HCT116 (cell line): Measurements from ENCODE around the gene ZBTB24. TPM values are rescaled to one million over a fixed set of nuclear protein-coding genes. Genes with fewer than 3 reads are reported as not detected.

Experiments
- ATAC-seq: fragments of 200-7000 bp; cut with Tn5 transposase; 2 replicates; pipeline ENCODE4 v1.9.1; 2020; ENCODE audit warnings: mild to moderate bottlenecking, moderate library complexity
- BruUV-seq: library from RNA; stranded (reverse); fragments of 400-500 nt; replicated peaks from 2 replicates; lab custom pipeline; 2021; lab: Mats Ljungman, UMichigan
- CTCF ChIA-PET: fragments of 300-600 bp; sonication (Branson Sonifier 250); formaldehyde crosslinking; loops from one replicate; lab custom pipeline; 2021; ENCODE audit warnings: antibody characterized with exemption; lab: Charles Lee
- POLR2A ChIA-PET: fragments of 300-600, 350-600 bp; sonication (Branson Sonifier 250); formaldehyde crosslinking; loops from one replicate; lab custom pipeline; 2021; ENCODE audit warnings: antibody characterized with exemption; lab: Charles Lee
- RAD21 ChIA-PET, 2 experiments: fragments of 300-600 bp; sonication (Branson Sonifier 250); formaldehyde crosslinking; loops; one replicate each; lab custom pipeline; 2023; ENCODE audit warnings: low total read pairs in 2 of 2; ENCODE audit not compliant: uncharacterized antibody in 2 of 2, unreplicated experiment in 2 of 2, low non-redundant PET in 1 of 2; lab: Charles Lee
- DNase-seq: peaks from one replicate; pipeline ENCODE4 v3.0.0-alpha.2; 2010; ENCODE audit warnings: low read depth, low spot score
- H2AFZ ChIP-seq: fragments of 200-600 bp; shearing (Covaris generic), sonication (generic); 2 replicates; pipeline ENCODE4 v1.6.1; 2017; ENCODE audit warnings: low read depth, mixed run types, mixed read lengths, antibody characterized with exemption, low read length; ENCODE audit not compliant: poor library complexity, severe bottlenecking
- H3K27ac ChIP-seq: 2 replicates; pipeline ENCODE4 v1.5.1; 2012; ENCODE audit warnings: low read depth, low read length
- H3K27me3 ChIP-seq: fragments of 200-600 bp; sonication (generic); 2 replicates; pipeline ENCODE4 v1.6.1; 2016; ENCODE audit warnings: mixed run types, low read length, mixed read lengths; ENCODE audit not compliant: insufficient read depth
- H3K36me3 ChIP-seq, 2 experiments: fragments of 200-500 bp in 1 of 2; fragments of 200-600 bp in 1 of 2; sonication (Bioruptor generic) in 1 of 2; sonication (generic) in 1 of 2; 2 replicates each; pipeline versions ENCODE4 v1.5.1 to v1.6.1; 2014 to 2016; ENCODE audit warnings: low read length in 2 of 2, inconsistent platforms in 1 of 2, mixed read lengths in 1 of 2, mixed run types in 1 of 2; ENCODE audit not compliant: insufficient read depth in 2 of 2, control insufficient read depth in 1 of 2
- H3K4me1 ChIP-seq, 2 experiments: fragments of 200-600 bp in 1 of 2; sonication (generic) in 1 of 2; 2 replicates each; pipeline versions ENCODE4 v1.5.1 to v1.6.1; 2012 to 2017; ENCODE audit warnings: low read length in 2 of 2, inconsistent platforms in 1 of 2, mild to moderate bottlenecking in 1 of 2, mixed read lengths in 1 of 2, mixed run types in 1 of 2, moderate library complexity in 1 of 2; ENCODE audit not compliant: insufficient read depth in 2 of 2, control insufficient read depth in 1 of 2
- H3K4me2 ChIP-seq: fragments of 200-600 bp; sonication (generic); 2 replicates; pipeline ENCODE4 v1.6.1; 2017; ENCODE audit warnings: mixed run types, low read length, mixed read lengths
- H3K4me3 ChIP-seq, 2 experiments: fragments of 200-600 bp in 1 of 2; sonication (generic) in 1 of 2; replicated peaks in 1 of 2; 2 replicates each; pipeline ENCODE4 v1.5.1; 2011 to 2016; ENCODE audit warnings: low read length in 2 of 2, control low read depth in 1 of 2, low read depth in 1 of 2, mild to moderate bottlenecking in 1 of 2, mixed read lengths in 1 of 2, mixed run types in 1 of 2
- H3K79me2 ChIP-seq: fragments of 200-600 bp; sonication (generic); 2 replicates; pipeline ENCODE4 v1.6.1; 2017; ENCODE audit warnings: mild to moderate bottlenecking, mixed run types, low read length, moderate library complexity, mixed read lengths; ENCODE audit not compliant: insufficient read depth
- H3K9ac ChIP-seq: fragments of 200-600 bp; sonication (generic); 2 replicates; pipeline ENCODE4 v1.6.1; 2016; ENCODE audit warnings: low read length, mixed read lengths
- H3K9me2 ChIP-seq: fragments of 200-600 bp; sonication (generic), shearing (Covaris generic); 2 replicates; pipeline ENCODE4 v1.6.1; 2017; ENCODE audit warnings: mixed run types, mild to moderate bottlenecking, moderate library complexity; ENCODE audit not compliant: insufficient read depth
- H3K9me3 ChIP-seq, 2 experiments: fragments of 200-500 bp in 1 of 2; fragments of 200-600 bp in 1 of 2; sonication (Bioruptor generic) in 1 of 2; sonication (generic) in 1 of 2; 2 replicates each; pipeline ENCODE4 v1.6.1; 2014 to 2017; ENCODE audit warnings: low read length in 2 of 2, mixed read lengths in 2 of 2, inconsistent platforms in 1 of 2, low read depth in 1 of 2, mild to moderate bottlenecking in 1 of 2, mixed run types in 1 of 2, moderate library complexity in 1 of 2; ENCODE audit not compliant: control insufficient read depth in 1 of 2, insufficient read depth in 1 of 2
- H4K20me1 ChIP-seq: fragments of 200-600 bp; sonication (generic), shearing (Covaris generic); 2 replicates; pipeline ENCODE4 v1.6.1; 2017; ENCODE audit warnings: mixed run types, mild to moderate bottlenecking, moderate library complexity; ENCODE audit not compliant: insufficient read depth
- CBX3 ChIP-seq: IDR thresholded peaks from 2 replicates; pipeline ENCODE4 v1.6.1; 2012; ENCODE audit warnings: low read depth
- EGR1 ChIP-seq: IDR thresholded peaks from 2 replicates; pipeline ENCODE4 v1.6.1; 2012; ENCODE audit warnings: low read depth
- EZH2 ChIP-seq: fragments of 200-600 bp; sonication (generic); IDR thresholded peaks from 2 replicates; pipeline ENCODE4 v1.6.1; 2017; ENCODE audit warnings: antibody characterized with exemption, mixed run types
- FOSL1 ChIP-seq: IDR thresholded peaks from 2 replicates; pipeline ENCODE4 v1.6.1; 2012; ENCODE audit warnings: low read depth
- RAD21 ChIP-seq: IDR thresholded peaks from 2 replicates; pipeline ENCODE4 v1.6.1; 2012; ENCODE audit warnings: low read depth, mild to moderate bottlenecking
- SIN3A ChIP-seq: IDR thresholded peaks from 2 replicates; pipeline ENCODE4 v1.6.1; 2012; ENCODE audit warnings: low read depth
- SRF ChIP-seq: IDR thresholded peaks from 2 replicates; pipeline ENCODE4 v1.6.1; 2012; ENCODE audit warnings: low read depth
- TCF7L2 ChIP-seq: IDR thresholded peaks from 2 replicates; pipeline ENCODE4 v1.7.0; 2011; ENCODE audit warnings: borderline replicate concordance, inconsistent platforms; ENCODE audit not compliant: insufficient read depth, insufficient read length; ENCODE audit errors: extremely low read depth
- YY1 ChIP-seq: IDR thresholded peaks from 2 replicates; pipeline ENCODE4 v1.6.1; 2011; ENCODE audit warnings: low read length, low read depth, moderate library complexity, mild to moderate bottlenecking; ENCODE audit not compliant: insufficient replicate concordance; ENCODE audit errors: extremely low read depth
- ZFX ChIP-seq: fragments of 450-650 bp; IDR thresholded peaks from 2 replicates; pipeline ENCODE4 v1.6.1; 2017
- ZNF274 ChIP-seq: fragments of 200-500 bp; sonication (Bioruptor generic); IDR thresholded peaks from 2 replicates; pipeline ENCODE4 v1.6.1; 2014; ENCODE audit warnings: mild to moderate bottlenecking, low read depth, low read length, inconsistent platforms
- intact Hi-C: fragments of 100-400 bp; cut with micrococcal nuclease; formaldehyde crosslinking; loops from 2 replicates; pipeline ENCODE4 v1.10.0; 2022
- total RNA-seq: library from RNA; stranded (reverse); gene quantifications from one replicate; pipeline ENCODE4 v1.2.1, GENCODE V29; 2021; ENCODE audit not compliant: unreplicated experiment

ZBTB24 gene
- total RNA-seq, 1 experiment from 2014 or later: 11.3 TPM

- no peak overlapping the region for H3K27ac ChIP-seq
- no peaks in the 10 kb centered on the region; the same call in 1 of the 2 replicates for H3K9me2 ChIP-seq
- ChIA-PET POLR2A (interaction anchor here (0.7 kb wide), 1 partner anchor 529 kb away, joined by 3 read pairs; no protein-coding TSS in a partner anchor), RAD21 (no interaction called here), CTCF (no interaction called here)
- TF ChIP-seq CBX3 (0 out of 2 replicates have a peak, but pooled peaks have one; percentile 30), FOSL1 (no peak)
- DNase-seq: no peak
- no peak overlapping the region for H3K4me2 ChIP-seq
- no peaks in the 10 kb centered on the region for H3K9me3 ChIP-seq
- no peak overlapping the region for H2AFZ ChIP-seq
- no peak overlapping the region for H3K4me3 ChIP-seq
- no peak for ATAC-seq
- H3K4me1 ChIP-seq: peaks cover 0 to 3% of the 10 kb centered on the region in 2 experiments; a peak in 1 of 4 replicates
- intact Hi-C loops: no loop called here
- no peaks in the 10 kb centered on the region for H3K27me3 ChIP-seq
- no peaks in the 10 kb centered on the region for H3K79me2 ChIP-seq
- no peak overlapping the region for H3K9ac ChIP-seq
- no peaks in the 10 kb centered on the region for H4K20me1 ChIP-seq
- BruUV-seq: no TSS peak
- H3K36me3 ChIP-seq: no peaks in the 10 kb centered on the region
Observed at GRCh38 chr6:109510358-109510757, 27.3 kb upstream of the ZBTB24 start.

GRCh38 chr6:109508166-109508860, 25.3 kb upstream of the ZBTB24 start:
- ATAC-seq: no peak

More at GRCh38 chr6:109508166-109508860, 25.3 kb upstream of the ZBTB24 start:
- Histone ChIP-seq H3K79me2 (no peaks in the 10 kb centered on the region), H3K4me2 (no peak overlapping the region), H3K36me3 (no peaks in the 10 kb centered on the region), H4K20me1 (no peaks in the 10 kb centered on the region)
- DNase-seq: no peak
- ChIA-PET CTCF (no interaction called here), POLR2A (no interaction called here)
- intact Hi-C loops: no loop called here
- BruUV-seq: no TSS peak
- no peak for TF ChIP-seq EGR1
- TF ChIP-seq YY1: no peak
- no peak for TF ChIP-seq ZNF274
- TF ChIP-seq SIN3A: no peak
- no peak for TF ChIP-seq ZFX
- no peak for TF ChIP-seq SRF
- TF ChIP-seq TCF7L2: no peak
- TF ChIP-seq EZH2: no peak
- TF ChIP-seq RAD21: no peak
- TF ChIP-seq, all 23 proteins: peak for 0
- H2AFZ ChIP-seq: no peak overlapping the region
- H3K4me3 ChIP-seq: no peak overlapping the region
- no peaks in the 10 kb centered on the region for H3K9me2 ChIP-seq
- no peak overlapping the region for H3K9ac ChIP-seq
- no peaks in the 10 kb centered on the region for H3K27me3 ChIP-seq
- no peak overlapping the region for H3K27ac ChIP-seq
- RAD21 ChIA-PET: no interaction called here
- H3K9me3 ChIP-seq: no peaks in the 10 kb centered on the region
- H3K4me1 ChIP-seq: no peaks in the 10 kb centered on the region; a peak in 1 of 4 replicates
